ENCODE results near the gene MICU1.
"Not testable (repeated sequence)": the region's sequence is repeated elsewhere in the genome, so short reads cannot be mapped to it uniquely, and the experiment has no call there.

The MICU1 gene

DNA sequence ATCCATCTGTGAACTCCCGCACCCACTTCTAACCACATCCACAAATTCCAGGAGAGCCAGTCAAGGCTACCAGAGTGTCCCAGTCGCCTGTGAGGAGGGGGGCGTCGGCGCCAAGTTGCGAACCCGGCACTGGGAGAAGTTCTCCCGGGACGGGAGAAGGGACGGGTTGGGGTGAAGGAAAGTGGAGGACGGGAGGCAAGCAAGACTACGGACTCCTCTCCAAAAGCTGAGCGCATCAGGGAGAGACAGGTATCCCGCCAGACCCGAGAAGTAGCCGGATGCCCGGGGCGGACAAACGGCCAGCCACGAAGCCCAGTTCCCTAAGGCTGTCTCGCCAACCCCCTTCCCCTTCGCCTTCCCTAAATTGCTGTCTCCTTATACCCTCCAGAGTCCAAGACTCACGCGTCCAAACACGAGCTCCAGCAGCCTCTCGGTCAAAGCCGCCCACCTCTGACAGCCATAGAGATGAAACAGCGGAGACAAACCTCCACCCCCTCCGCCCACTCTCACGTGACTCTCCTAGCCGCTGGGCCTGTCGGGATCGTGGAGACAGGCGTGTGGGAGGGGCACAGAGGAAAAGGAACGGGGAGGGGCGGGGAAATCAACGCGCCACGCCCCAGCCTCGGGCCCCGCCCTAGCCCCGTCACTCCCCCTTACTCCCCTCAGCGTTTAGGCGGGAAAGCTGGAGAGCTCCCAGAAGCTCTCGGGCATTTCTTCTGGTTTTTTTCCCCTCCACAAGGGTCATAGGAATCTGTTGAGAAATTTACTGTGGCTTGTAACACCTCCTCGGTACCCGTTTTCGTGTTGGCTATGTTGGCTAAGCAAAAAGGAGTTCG, at the start of gene MICU1:
Gene MICU1, minus strand, starts transcription at position 472 of the 836 bp plus-strand sequence. CDS start 59,286 bp downstream, outside the sequence.
- peak; percentile 87 for DNase-seq (ENCODE audit: low read depth)

DNA sequence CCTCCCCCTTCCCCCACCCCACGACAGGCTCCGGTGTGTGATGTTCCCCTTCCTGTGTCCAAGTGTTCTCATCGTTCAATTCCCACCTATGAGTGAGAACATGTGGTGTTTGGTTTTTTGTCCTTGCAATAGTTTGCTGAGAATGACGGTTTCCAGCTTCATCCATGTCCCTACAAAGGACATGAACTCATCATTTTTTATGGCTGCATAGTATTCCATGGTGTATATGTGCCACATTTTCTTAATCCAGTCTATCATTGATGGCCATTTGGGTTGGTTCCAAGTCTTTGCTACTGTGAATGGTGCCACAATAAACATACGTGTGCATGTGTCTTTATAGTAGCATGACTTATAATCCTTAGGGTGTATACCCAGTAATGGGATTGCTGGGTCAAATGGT, 48.3 kb upstream of the MICU1 start:
- not testable (repeated sequence) for DNase-seq (ENCODE audit: low read depth)

DNA sequence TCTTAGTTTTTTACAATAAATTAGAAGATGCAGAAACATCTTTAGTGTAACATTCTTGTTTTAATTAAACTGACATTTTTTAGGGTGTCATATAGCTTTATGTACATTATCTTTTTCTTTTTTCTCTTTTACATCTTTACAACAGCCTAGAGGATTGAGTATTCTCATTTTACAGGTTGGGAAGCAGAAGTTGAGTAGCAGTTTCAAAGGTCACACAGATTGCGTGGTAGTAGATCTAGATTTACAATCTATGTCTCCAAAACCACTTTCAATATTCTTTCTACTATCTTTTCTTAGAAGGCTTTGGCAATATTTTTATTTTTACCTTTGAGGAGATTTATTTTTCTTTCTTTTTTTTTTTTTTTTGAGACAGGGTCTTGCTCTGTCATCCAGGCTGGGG, 47.4 kb upstream of the MICU1 start:
- no peak for DNase-seq (ENCODE audit: low read depth)

GRCh38 chr10:72667207-72667864, 41.5 kb upstream of the MICU1 start:
- DNase-seq (ENCODE audit: low read depth) = no peak

DNA sequence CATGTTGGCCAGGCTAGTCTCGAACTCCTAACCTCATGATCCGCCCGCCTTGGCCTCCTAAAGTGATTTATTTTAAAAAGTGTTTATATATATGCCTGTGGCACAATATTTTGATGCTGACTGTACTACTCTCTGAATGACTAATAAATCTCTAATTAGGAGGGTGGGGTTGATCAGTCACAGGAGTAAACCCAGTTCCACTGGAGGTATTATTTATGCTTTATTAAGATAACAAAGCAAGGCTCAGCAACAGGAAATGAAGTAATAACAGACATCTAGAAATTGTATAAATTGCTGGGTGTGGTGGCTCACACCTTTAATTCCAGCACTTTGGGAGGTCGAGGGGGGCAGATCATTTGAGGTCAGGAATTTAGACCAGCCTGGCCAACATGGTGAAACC, 40.0 kb upstream of the MICU1 start:
- DNase-seq (ENCODE audit: low read depth) = no peak

GRCh38 chr10:72663971-72664370, 38.1 kb upstream of the MICU1 start:
- DNase-seq (ENCODE audit: low read depth) = no peak

DNA sequence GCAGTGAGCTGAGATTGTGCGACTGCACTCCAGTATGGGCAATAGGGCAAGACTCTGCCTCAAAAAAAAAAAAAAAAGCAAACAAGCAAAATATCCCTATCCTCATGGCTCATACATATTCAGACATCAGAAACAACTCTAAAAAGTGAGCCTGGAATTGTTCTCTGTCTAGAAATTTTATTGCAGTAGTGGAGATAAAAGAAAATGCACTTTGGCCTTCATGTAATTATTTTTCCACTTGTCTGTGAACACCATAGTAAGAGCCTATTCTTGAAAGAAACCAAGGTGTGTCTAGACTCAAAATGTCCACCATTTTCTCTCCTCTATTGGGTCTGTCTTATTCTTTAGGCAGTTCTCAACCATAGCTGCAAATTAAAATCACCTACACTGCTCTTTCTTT, 35.6 kb upstream of the MICU1 start:
- no peak for DNase-seq (ENCODE audit: low read depth)

DNA sequence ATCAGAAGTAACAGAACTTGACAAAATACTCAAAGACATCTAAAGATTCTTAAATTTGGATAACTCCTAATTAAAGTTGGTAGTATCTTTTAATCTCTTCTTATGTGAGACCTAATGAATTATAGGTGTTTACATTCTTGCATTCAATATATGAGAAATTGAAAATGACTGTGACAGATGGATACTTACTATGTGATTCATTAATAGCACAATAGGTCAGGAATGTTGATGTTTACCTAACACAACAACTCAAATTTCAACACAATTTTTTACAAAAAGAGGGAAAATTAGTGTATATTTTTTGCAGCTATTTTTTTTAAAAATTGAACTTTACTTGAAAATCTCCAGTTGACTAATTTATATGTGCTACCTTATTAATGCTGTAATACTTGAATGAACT, 34.3 kb upstream of the MICU1 start:
- DNase-seq (ENCODE audit: low read depth) = no peak

- no peak for DNase-seq (ENCODE audit: low read depth)
These were observed 33.8 kb upstream of the MICU1 start for GRCh38 chr10:72659694-72660093.

DNA sequence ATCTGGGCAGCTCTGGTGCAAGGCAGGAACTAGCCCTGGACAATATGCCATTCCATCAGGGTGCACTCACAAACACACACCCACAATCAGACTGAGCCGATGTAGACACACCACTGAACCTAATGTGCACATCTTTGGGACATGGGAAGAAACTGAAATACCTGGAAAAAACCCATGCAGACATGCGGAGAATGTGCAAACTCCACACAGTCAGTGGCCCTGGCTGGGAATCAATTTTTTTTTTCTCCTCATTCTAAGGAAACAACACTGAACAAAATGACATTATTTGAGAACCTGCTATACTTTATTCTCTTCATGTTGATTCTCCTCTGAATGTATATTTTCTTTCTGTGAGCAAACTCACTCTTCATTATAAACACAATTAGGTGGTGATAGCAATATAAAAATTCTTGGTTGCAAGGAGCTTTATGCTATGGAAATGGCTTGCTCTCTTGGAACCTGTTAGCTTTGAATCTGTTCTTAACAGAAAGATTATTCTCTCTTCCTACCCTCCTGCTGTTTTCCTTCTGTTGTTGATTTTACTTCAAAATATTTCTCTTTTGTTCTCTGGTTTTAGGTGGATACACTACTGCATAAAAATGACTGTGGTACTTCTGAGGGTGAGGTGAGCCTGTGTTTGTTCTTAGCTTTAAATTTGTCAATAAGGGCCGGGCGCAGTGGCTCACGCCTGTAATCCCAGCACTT, 33.0 kb upstream of the MICU1 start:
- no peak for DNase-seq (ENCODE audit: low read depth)

GRCh38 chr10:72654720-72655119, 28.8 kb upstream of the MICU1 start:
- no peak for DNase-seq (ENCODE audit: low read depth)

DNA sequence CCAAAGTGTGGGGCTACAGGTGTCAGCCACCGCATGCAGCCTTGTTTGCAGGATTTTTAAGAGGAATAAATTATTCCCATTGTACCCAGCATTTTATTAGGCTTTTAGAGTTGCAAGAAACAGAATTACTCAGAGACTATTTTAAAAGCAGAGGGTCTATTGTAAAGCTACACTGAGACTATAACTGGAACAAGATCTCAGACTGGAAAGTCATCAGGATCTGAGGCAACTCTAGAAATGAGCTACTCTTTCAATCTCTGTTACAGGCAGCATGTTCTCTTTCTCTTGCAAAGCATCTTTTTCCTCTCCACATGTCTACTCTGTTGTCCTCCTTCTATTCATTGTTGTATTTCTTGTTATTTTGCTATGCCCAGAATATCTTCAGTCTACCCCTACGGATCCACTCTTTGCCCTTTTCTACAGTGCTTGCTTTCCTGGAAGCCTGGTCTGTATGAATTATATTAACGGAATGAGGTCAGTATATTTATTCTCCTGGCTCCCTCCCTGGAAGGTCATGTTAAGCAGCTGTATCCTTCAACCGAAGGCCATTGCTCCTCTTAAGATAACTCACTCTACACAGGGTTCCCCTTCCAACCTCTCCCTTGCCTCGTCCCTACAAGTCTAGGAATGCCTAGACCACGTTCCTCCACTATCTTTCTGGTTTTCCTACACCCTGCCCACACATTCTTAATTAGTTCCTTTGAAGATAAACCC, 27.7 kb upstream of the MICU1 start:
- DNase-seq (ENCODE audit: low read depth) = no peak

- no peak for DNase-seq (ENCODE audit: low read depth)
These were observed 23.4 kb upstream of the MICU1 start for GRCh38 chr10:72649291-72649690.

- DNase-seq (ENCODE audit: low read depth) = no peak
These were observed 22.4 kb upstream of the MICU1 start for GRCh38 chr10:72648301-72648700.

GRCh38 chr10:72646971-72647370, 21.1 kb upstream of the MICU1 start:
- DNase-seq (ENCODE audit: low read depth) = not testable (repeated sequence)

DNA sequence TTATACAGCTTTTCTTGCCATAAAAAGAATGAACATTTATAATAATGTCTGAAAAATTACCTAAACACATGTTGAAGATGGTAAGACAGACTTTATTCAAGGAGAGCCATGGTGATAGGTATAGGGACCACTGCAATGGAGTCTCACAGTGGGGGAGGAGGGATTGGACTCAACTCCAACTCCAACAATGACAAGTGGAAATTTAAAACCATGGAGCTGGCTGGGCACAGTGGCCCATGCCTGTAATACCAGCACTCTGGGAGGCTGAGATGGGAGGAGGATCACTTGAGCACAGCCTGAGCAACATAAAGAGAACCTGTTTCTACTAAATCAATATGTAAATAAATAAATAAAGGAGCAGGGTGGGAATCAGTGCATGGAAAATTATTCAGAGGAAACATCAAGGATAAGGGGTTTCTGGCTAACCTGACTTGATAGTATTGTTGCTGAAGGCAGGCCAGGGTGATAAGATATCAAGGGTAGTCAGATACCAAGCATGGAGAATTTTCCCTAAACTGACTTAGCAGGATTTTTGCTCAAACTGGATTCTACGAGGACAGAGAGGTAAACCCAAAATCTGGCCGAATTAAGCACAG, 19.5 kb upstream of the MICU1 start:
- DNase-seq (ENCODE audit: low read depth) = no peak

GRCh38 chr10:72642318-72642717, 16.4 kb upstream of the MICU1 start:
- DNase-seq (ENCODE audit: low read depth) = no peak

- DNase-seq (ENCODE audit: low read depth) = no peak
These were observed 13.6 kb upstream of the MICU1 start for GRCh38 chr10:72639441-72639873.

GRCh38 chr10:72638586-72639440, 12.9 kb upstream of the MICU1 start:
- no peak for DNase-seq (ENCODE audit: low read depth)

- DNase-seq (ENCODE audit: low read depth) = peak; percentile 86
These were observed 11.5 kb upstream of the MICU1 start for GRCh38 chr10:72637398-72637857.

- DNase-seq (ENCODE audit: low read depth) = no peak
These were observed 4.3 kb upstream of the MICU1 start for GRCh38 chr10:72630144-72630543.

All from CMK (cell line).